Measurements from ENCODE around the gene HYCC1. TPM values are rescaled to one million over a fixed set of nuclear protein-coding genes. Genes with fewer than 3 reads are reported as not detected.
"Not testable (repeated sequence)": the region's sequence is repeated elsewhere in the genome, so short reads cannot be mapped to it uniquely, and the experiment has no call there.

HYCC1 gene
- polyA plus RNA-seq (2013, experiment 1 of 2; ENCODE audit: insufficient read length): 34.2 TPM
- 26.6 TPM for polyA plus RNA-seq (2013, experiment 2 of 2; ENCODE audit: insufficient read length)

- DNase-seq: peak; percentile 98
Observed at GRCh38 chr7:23013715-23014649, at the start of gene HYCC1. Gene HYCC1 (minus strand): TSS chr7:23014130. CDS start chr7:22991111, 23,019 bp downstream.

- peak; percentile 13 for DNase-seq
Observed at GRCh38 chr7:23062452-23062851, 48.5 kb upstream of the HYCC1 start.

- DNase-seq: no peak
Observed at GRCh38 chr7:23061327-23061726, 47.4 kb upstream of the HYCC1 start.

DNA sequence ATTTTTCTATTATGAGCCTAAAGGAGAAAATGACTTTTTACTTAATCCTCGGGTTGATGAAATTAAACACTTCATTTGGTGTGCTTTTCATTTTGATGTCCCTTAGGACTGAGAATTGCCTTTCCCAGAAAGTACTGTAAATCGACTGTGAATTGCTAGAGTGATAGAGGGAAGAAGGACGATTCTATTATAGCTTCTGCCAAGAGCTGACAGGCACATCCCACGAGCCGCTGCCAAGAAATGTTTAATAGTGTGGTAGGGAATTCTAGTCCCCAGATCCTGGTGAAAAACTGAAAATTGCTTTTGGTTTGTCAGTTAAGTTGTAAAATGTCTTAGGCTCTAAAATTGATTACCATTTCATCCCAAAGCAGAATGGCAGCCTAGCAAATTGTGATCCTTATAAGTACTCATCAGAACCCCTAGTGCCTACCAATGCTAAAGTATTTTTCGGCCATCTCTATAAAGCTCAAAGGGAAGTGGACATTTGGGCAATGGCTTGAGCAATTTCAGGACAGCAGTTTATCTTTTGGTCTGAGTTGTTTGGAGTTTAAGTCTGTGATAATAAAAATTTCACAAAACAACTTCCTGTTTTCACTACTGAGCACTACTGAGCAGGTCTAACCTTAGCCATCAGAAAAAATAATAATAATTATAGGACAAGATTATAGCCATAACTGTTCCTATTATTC is 44.6 kb upstream of the HYCC1 start:
- DNase-seq: no peak

GRCh38 chr7:23055582-23056178 is 41.8 kb upstream of the HYCC1 start:
- DNase-seq: peak; percentile 66

DNA sequence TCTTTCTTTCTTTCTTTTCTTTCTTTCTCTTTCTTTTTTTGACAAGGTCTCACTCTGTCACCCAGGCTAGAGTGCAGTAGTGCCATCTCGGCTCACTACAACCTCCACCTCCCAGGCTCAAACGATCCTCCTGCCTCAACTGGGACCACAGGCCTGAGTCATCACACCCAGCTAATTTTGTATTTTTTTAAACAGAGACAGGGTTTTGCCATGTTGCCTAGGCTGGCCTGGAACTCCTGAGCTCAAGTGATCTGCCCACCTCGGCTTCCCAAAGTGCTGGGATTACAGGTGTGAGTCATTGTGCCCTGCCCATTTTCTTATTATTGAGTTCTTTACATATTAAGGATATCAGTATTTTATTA is 37.2 kb upstream of the HYCC1 start:
- DNase-seq: peak; percentile 39

GRCh38 chr7:23046336-23046735 is 32.4 kb upstream of the HYCC1 start:
- not testable (repeated sequence) for DNase-seq

DNA sequence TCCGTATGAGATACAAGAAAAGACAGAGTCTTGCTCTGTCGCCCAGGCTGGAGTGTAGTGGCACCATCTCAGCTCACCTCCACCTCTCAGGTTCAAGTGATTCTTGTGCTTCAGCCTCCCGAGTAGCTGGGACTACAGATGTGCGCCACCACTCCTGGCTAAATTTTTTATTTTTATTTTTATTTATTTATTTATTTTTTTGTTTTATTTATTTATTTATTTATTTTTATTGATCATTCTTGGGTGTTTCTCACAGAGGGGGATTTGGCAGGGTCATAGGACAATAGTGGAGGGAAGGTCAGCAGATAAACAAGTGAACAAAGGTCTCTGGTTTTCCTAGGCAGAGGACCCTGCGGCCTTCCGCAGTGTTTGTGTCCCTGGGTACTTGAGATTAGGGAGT is 31.2 kb upstream of the HYCC1 start:
- not testable (repeated sequence) for DNase-seq

DNA sequence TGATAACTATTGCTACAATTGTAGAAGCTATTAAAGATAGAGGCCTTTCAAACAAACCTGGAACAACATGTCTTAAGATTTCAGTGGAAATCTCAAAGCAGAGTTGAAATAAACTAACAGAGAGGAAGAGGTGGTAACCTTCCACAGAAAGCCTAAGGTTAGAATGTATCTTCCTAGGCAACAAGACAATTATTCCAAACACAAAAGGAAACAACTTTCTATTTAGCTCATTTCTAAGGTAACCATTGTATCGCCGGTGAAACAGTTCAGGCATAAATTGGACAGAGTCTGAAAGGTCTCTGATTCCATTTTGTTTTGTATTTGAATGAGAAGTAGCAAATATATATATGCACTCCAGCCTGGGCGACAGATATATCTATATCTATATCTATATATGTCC is 30.7 kb upstream of the HYCC1 start:
- DNase-seq: no peak

GRCh38 chr7:23043441-23043840 is 29.5 kb upstream of the HYCC1 start:
- peak; percentile 55 for DNase-seq

GRCh38 chr7:23039674-23040073 is 25.7 kb upstream of the HYCC1 start:
- not testable (repeated sequence) for DNase-seq

DNA sequence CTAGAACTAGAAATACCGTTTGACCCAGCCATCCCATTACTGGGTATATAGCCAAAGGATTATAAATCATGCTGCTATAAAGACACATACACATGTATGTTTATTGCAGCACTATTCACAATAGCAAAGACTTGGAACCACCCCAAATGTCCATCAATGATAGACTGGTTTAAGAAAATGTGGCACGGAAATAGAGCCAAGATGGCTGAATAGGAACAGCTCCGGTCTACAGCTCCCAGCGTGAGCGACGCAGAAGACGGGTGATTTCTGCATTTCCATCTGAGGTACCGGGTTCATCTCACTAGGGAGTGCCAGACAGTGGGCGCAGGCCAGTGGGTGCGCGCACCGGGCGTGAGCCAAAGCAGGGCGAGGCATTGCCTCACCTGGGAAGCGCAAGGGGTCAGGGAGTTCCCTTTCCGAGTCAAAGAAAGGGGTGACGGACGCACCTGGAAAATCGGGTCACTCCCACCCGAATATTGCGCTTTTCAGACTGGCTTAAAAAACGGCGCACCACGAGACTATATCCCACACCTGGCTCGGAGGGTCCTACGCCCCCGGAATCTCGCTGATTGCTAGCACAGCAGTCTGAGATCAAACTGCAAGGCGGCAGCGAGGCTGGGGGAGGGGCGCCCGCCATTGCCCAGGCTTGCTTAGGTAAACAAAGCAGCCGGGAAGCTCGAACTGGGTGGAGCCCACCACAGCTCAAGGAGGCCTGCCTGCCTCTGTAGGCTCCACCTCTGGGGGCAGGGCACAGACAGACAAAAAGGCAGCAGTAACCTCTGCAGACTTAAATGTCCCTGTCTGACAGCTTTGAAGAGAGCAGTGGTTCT is 21.8 kb upstream of the HYCC1 start:
- DNase-seq: not testable (repeated sequence)

GRCh38 chr7:23027261-23027660 is 13.3 kb upstream of the HYCC1 start:
- no peak for DNase-seq

GRCh38 chr7:23026164-23026563 is 12.2 kb upstream of the HYCC1 start:
- DNase-seq: no peak

DNA sequence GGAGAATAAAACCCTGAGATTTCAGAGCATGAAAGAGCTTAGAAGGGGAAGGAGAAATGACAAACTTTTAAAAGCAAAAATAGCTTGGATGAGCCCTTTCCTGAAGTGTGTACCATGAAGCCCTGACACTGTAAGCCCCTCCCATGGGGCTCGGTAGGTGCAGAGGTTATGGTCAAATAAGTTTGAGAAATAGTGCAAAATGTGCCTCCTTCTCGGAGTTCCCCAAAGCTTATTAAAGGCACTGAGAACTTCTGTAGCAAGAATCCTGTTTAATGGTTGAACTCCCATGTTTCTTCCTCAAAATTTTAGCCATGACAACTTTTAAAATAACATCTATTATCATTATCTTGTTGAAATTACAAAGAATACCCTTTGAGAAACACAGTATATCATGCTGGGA is 10.5 kb upstream of the HYCC1 start:
- DNase-seq: no peak

DNA sequence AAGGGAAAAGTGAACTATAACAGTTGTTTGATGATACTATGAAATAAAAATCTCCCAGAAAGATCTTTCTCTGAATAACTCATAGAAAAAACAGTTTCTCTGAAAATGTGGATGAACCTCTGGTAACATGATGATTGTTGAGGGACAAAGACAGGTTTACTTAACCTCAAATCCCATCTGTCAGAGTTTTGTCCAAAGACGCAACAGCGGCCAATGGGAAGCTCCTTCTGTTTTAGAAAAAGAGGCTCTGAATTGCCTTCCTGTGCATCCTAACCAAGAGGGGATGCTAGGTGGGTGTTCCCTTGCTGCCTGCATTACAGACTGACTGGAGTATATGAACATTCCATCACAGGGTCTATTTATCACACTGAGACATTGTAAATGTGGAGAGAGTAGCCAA is 8.9 kb upstream of the HYCC1 start:
- DNase-seq: no peak

GRCh38 chr7:23022258-23022769 is 8.4 kb upstream of the HYCC1 start:
- DNase-seq: peak; percentile 92

GRCh38 chr7:23021596-23021995 is 7.7 kb upstream of the HYCC1 start:
- DNase-seq: no peak

- peak; percentile 93 for DNase-seq
Observed at GRCh38 chr7:23020742-23021401, 6.9 kb upstream of the HYCC1 start.

DNA sequence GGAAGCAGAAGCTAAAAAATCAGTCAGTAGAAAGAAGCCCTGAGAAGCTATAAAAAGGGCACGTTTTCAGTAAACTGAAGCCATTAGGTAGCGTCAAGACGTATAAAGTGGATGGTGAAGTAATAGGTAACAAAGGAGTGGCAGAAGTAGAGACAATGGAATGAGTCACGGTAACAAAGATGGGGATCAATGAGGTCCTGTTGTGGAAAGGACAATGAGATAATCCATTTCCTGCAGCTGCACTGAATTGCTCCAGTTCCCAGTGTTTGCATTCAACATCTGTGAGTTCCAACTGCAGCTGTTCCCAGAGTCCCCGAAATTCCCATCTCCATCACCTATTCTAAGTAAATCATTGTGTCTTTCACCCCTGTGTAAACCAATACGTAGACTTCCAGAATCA is 4.8 kb upstream of the HYCC1 start:
- DNase-seq: no peak

GRCh38 chr7:23017309-23017708 is 3.4 kb upstream of the HYCC1 start:
- no peak for DNase-seq

Data from fibroblast of skin of back (primary cell).